Neutrophil (primary cell): ENCODE measurements around the gene NAGLU.

Experiments
- H3K27ac ChIP-seq: fragments of 200-600 bp; sonication (generic); 2 replicates; pipeline ENCODE4 v1.5.1; 2016; ENCODE audit warnings: mild to moderate bottlenecking, moderate library complexity
- H3K27me3 ChIP-seq: fragments of 200-600 bp; sonication (generic); 2 replicates; pipeline ENCODE4 v1.6.0; 2016; ENCODE audit warnings: mild to moderate bottlenecking
- H3K36me3 ChIP-seq: fragments of 200-600 bp; sonication (generic); 2 replicates; pipeline ENCODE4 v1.5.1; 2017
- H3K4me1 ChIP-seq, 2 experiments: fragments of 200-600 bp in 1 of 2; sonication (generic) in 1 of 2; 1 replicate in 1 of 2; 2 replicates in 1 of 2; pipeline versions ENCODE4 v1.5.1 to v1.6.1; 2013 to 2016; ENCODE audit warnings: low read depth in 1 of 2, low read length in 1 of 2, mild to moderate bottlenecking in 1 of 2, moderate library complexity in 1 of 2; ENCODE audit not compliant: control insufficient read depth in 1 of 2, insufficient read depth in 1 of 2
- H3K4me3 ChIP-seq, 2 experiments: fragments of 200-600 bp in 1 of 2; sonication (generic) in 1 of 2; 1 replicate in 1 of 2; 2 replicates in 1 of 2; pipeline ENCODE4 v1.5.1; 2013 to 2016; ENCODE audit warnings: low read depth in 1 of 2, low read length in 1 of 2, mild to moderate bottlenecking in 1 of 2, moderate library complexity in 1 of 2
- H3K9me3 ChIP-seq: fragments of 200-600 bp; sonication (generic); 2 replicates; pipeline ENCODE4 v1.5.1; 2016
- TF ChIP-seq, protein P1 (sequence below): fragments of 200-600 bp; sonication (generic); IDR thresholded peaks from 2 replicates; pipeline ENCODE4 v1.5.1; 2016; ENCODE audit warnings: antibody characterized with exemption

NAGLU gene

DNA sequence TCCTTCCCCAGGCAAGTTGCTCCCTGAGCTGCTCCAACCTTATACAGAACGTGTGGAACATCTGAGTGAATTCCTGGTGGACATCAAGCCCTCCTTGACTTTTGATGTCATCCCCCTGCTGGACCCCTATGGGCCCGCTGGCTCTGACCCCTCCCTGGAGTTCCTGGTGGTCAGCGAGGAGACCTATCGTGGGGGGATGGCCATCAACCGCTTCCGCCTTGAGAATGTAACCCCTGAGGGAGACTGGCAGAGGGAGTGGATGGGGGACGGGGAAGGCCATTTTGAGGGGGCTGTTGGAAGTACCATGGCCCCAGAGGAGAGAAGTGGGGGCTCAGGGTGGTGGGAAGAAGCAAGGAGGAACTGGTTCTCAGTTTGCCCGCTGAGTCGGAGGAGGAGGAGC, 27.9 kb downstream of the NAGLU start:
- Histone ChIP-seq H3K27me3 (no peaks in the 10 kb centered on the region), H3K4me3 (no peak overlapping the region), H3K9me3 (no peaks in the 10 kb centered on the region), H3K4me1 (peaks cover 51% of the 10 kb centered on the region in 2 experiments), H3K27ac (peak overlapping the region; percentile 87), H3K36me3 (peaks cover 36% of the 10 kb centered on the region)
- TF ChIP-seq, protein P1, sequence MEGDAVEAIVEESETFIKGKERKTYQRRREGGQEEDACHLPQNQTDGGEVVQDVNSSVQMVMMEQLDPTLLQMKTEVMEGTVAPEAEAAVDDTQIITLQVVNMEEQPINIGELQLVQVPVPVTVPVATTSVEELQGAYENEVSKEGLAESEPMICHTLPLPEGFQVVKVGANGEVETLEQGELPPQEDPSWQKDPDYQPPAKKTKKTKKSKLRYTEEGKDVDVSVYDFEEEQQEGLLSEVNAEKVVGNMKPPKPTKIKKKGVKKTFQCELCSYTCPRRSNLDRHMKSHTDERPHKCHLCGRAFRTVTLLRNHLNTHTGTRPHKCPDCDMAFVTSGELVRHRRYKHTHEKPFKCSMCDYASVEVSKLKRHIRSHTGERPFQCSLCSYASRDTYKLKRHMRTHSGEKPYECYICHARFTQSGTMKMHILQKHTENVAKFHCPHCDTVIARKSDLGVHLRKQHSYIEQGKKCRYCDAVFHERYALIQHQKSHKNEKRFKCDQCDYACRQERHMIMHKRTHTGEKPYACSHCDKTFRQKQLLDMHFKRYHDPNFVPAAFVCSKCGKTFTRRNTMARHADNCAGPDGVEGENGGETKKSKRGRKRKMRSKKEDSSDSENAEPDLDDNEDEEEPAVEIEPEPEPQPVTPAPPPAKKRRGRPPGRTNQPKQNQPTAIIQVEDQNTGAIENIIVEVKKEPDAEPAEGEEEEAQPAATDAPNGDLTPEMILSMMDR = no peak

DNA sequence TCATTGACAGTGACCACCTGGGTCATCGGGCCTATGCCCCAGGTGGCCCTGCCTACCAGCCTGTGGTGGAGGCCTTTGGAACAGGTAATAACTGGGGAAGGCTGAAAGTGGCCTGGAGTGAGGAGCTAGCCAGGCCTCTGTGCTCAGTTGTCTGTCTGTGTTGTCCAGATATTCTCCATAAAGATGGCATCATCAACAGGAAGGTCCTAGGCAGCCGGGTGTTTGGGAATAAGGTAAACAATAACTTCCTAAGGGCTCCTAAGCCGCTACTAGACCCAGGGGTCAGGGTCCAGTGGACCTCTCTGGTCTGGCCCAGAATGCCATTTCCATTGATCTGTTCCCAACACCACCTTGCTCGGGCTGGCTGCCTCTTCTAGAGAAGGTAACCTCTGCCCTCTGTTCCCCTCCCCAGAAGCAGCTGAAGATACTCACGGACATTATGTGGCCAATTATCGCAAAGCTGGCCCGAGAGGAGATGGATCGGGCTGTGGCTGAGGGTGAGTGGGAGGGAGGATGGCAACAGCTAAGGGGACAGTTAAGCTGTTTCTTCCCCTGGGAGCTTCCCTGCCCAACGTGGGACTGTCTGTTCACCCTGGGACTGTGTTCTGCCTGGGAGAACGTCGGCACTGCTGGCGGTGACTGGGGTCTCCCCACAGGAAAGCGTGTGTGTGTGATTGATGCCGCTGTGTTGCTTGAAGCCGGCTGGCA, 28.9 kb downstream of the NAGLU start:
- Histone ChIP-seq H3K9me3 (no peaks in the 10 kb centered on the region), H3K36me3 (peaks cover 46% of the 10 kb centered on the region), H3K27me3 (no peaks in the 10 kb centered on the region), H3K4me3 (no peak overlapping the region), H3K27ac (peak overlapping the region; percentile 6), H3K4me1 (peaks cover 54 to 58% of the 10 kb centered on the region in 2 experiments)
- TF ChIP-seq, protein P1 = no peak

DNA sequence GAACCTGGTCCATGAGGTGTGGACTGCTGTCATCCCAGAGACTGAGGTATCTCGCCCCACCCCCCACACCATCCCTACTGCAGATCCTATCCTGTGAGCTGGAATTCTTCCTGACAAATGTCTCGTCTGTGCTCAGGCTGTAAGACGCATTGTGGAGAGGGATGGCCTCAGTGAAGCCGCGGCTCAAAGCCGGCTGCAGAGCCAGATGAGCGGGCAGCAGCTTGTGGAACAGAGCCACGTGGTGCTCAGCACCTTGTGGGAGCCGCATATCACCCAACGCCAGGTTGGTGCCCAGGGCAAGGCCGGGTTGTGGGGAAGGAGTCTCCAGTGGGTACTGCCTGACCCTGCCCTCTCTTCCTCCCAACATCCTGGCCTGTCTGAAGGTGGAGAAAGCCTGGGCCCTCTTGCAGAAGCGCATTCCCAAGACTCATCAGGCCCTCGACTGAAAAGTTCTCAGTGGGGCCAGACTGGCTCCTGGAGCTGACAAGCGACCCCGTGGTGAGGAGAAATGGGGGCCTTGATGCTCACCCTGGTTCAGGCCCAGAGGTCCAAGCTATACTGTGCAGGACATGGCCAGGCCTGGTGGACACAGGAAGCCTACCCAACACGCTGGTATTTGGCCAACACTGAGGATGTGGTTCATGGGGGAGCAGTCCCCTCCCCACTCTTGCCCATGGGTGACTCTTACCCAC, 29.6 kb downstream of the NAGLU start:
- no peaks in the 10 kb centered on the region for H3K9me3 ChIP-seq
- H3K4me3 ChIP-seq = peak overlapping the region in 1 of 2 experiments; percentile 95
- TF ChIP-seq, protein P1 = no peak
- H3K27me3 ChIP-seq = no peaks in the 10 kb centered on the region
- H3K4me1 ChIP-seq = peaks cover 54 to 58% of the 10 kb centered on the region in 2 experiments
- H3K36me3 ChIP-seq = peaks cover 53% of the 10 kb centered on the region
- H3K27ac ChIP-seq = peak overlapping the region; percentile 97

DNA sequence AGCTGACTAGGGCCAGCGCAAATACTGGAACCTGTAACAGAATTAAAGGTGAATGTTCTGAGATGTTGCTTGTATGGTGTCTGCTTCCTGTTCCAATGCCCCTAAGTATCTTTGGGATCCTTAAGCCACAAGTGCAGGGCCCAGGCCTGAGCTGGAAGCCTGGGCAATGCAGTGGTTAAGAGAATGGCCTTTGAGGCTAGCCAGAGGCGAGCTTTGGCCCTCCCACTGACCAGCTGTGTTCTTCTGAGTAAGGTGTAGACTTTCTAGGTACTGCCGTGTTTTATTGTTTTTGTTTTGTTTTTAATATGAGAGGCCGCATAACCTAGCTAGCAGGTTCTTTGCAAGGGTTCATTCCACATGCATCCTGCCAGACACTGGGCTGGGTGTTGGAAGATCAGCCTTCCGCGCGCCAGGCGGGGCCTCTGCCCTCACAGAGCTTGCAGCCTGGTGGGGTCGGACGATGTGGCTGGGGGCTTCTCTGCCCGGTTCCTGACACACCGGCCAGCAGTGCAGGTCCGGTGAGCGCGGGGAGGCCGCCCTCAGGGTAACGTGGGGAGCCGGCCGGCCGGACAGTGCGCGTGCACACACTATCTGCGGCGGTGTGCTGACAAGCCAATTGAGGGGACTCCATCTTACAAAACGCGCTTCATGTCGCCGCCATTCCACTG, 30.3 kb downstream of the NAGLU start:
- Histone ChIP-seq H3K9me3 (no peaks in the 10 kb centered on the region), H3K27ac (peak overlapping the region; percentile 97), H3K27me3 (no peaks in the 10 kb centered on the region), H3K4me3 (peak overlapping the region; percentile 83 to 95), H3K4me1 (peaks cover 52 to 58% of the 10 kb centered on the region in 2 experiments), H3K36me3 (peaks cover 60% of the 10 kb centered on the region)
- TF ChIP-seq, protein P1 = no peak

DNA sequence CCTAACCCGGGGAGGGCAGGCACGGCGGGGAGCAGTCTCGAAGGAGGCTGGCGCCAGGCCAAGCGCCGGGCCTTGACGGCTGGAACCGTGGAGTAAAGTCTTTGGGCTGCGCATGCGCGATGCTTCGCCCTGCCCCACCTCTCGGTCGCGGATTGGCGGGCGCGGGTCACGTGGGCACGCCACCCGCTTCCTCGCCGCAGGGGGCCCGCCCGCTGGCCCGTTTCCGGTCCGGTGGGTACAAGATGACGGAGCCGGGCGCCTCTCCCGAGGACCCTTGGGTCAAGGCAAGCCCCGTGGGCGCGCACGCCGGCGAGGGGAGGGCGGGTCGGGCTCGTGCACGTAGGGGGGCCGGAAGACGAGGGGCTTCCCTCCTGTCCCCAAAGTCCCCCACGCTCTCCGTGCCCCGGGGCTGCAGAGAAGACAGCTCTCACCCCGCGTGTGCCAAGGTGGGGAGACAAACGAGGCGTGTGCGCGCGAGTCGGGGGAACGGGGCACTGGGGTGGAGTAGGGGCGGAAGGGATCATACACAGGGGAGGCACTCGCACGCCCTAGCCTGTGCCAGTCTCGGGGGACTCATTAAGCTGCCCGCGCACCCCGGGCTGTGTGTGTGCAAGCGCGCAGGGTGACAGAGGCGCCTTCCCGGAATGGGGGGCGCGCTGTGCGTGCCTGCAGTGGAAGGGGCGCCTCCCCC, 31.0 kb downstream of the NAGLU start, which contains the start of gene MLX:
Gene MLX (plus strand): TSS at position 218 of the 691 bp plus-strand sequence. CDS start 25 bp downstream, at position 243.
- H3K36me3 ChIP-seq = peaks cover 66% of the 10 kb centered on the region
- H3K27me3 ChIP-seq = no peaks in the 10 kb centered on the region
- H3K4me1 ChIP-seq = peaks cover 47 to 55% of the 10 kb centered on the region in 2 experiments
- TF ChIP-seq, protein P1 = no peak
- H3K4me3 ChIP-seq = peak within 1 kb of the TSS; percentile 83 to 95
- H3K27ac ChIP-seq = peak within 1 kb of the TSS; percentile 97
- H3K9me3 ChIP-seq = no peaks in the 10 kb centered on the region
